ENCODE data around the gene KRTAP4-12.
"Not testable (repeated sequence)": the region's sequence is repeated elsewhere in the genome, so short reads cannot be mapped to it uniquely, and the experiment has no call there.

The KRTAP4-12 gene

DNA sequence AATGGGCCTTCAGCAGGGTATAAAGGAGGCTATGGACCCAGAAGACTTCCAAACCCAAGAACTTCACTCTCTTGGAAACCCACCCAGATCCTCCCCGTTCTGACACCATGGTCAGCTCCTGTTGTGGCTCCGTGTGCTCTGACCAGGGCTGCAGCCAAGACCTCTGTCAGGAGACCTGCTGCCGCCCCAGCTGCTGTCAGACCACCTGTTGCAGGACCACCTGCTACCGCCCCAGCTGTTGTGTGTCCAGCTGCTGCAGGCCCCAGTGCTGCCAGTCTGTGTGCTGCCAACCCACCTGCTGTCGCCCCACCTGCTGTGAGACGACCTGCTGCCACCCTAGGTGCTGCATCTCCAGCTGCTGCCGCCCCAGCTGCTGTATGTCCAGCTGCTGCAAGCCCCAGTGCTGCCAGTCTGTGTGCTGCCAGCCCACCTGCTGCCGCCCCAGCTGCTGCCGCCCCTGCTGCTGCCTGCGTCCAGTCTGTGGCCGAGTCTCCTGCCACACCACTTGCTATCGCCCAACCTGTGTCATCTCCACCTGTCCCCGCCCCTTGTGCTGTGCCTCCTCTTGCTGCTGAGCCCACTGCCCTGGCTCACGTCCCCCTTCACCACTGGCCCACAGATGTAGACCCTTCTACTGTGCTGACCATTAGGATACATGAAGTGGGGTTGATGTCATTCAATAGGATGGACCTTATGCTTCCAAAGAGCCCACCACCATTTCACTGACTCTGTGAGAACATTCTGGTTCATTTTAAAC is 39.7 kb downstream of the KRTAP4-12 start, which contains the start of gene KRTAP4-7:
TSS of gene KRTAP4-7 (plus strand) at position 51 of the 757 bp plus-strand sequence. CDS start at position 108, 57 bp downstream.
- DNase-seq, result not testable (repeated sequence)

DNA sequence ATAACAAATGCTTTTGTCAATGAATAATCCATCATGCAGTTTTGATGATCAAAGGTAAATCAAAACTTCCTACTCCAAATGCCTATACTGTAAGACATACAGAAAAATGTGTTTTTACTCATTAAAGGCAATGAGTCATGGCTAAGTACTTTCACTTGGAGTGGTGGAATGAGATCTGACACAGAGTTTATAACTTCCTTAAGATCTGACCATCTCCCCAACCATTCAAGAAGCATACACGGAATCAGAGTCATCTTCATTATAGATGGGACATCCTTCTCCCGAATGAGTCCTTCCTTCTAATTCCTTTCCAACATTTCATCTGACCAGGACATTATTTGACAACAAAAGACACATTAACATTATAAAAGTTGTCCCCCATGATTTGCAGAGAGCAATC is 40.6 kb downstream of the KRTAP4-12 start:
- DNase-seq, result not testable (repeated sequence)

- no peak for DNase-seq
Measured at GRCh38 chr17:41082626-41083025, 41.4 kb downstream of the KRTAP4-12 start.

GRCh38 chr17:41076788-41077187 is 47.2 kb downstream of the KRTAP4-12 start:
- no peak for DNase-seq

- no peak for DNase-seq
Measured at GRCh38 chr17:41073676-41074075, 50.3 kb downstream of the KRTAP4-12 start.

Data from CD4-positive, alpha-beta T cell treated with Interleukin-10 for 1 hour (primary cell).